Measurements from ENCODE around the gene PIK3CD. TPM values are rescaled to one million over a fixed set of nuclear protein-coding genes. Genes with fewer than 3 reads are reported as not detected.
A peak's percentile ranks its signal among the peaks of the same experiment; 100 is the strongest.

Gene PIK3CD
- total and polyA plus RNA-seq, 2 experiments from 2014 or later = 6.6 to 32.1 TPM

DNA sequence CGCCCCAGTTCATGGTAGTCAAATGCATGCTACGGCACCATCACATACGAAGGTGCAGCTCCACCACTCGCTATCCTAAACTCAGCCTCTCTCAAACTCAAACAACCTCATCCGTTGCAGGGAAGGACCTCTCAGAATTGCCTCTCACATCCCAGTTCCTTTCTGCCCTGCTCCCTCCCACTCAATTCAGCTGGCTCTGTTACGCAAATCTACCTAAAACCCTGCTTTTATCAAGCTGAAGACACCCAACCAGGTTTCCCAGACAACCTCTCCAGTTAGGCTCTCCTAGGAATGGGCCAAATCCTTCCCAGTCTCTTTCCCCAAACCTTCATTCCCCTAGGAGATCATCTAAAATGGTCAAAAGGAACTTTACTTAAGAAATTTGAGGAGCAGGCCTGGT lies 109.3 kb downstream of the PIK3CD start:
- Histone ChIP-seq H3K4me2 (peak overlapping the region; percentile 58; the same call in 1 of the 2 replicates), H3K9me2 (ENCODE audit: insufficient read depth) (peaks cover 5% of the 10 kb centered on the region; the same call in 1 of the 2 replicates), H3K79me2 (replicated peaks; ENCODE audit: insufficient read depth) (peaks cover 65% of the 10 kb centered on the region), H3K27me3 (ENCODE audit: insufficient read depth) (no peaks in the 10 kb centered on the region), H3F3A (replicated peaks; ENCODE audit: low read depth) (peaks cover 16% of the 10 kb centered on the region; the same call in 1 of the 2 replicates), H2AFZ (no peak overlapping the region), H3K4me1 (ENCODE audit: insufficient read depth) (peaks cover 51% of the 10 kb centered on the region), H3K4me3 (peak overlapping the region; percentile 25; the same call in 1 of the 2 replicates), H3K36me3 (ENCODE audit: insufficient read depth) (no peaks in the 10 kb centered on the region), H3K27ac (ENCODE audit: low read depth) (peak overlapping the region; percentile 93), H4K20me1 (replicated peaks; ENCODE audit: insufficient read depth) (peaks cover 19% of the 10 kb centered on the region; the same call in 1 of the 2 replicates)
- peak overlapping the region; percentile 42; the same call in 2 of the 3 replicates for H3K4me3 Mint-ChIP-seq
- H3K36me3 Mint-ChIP-seq (ENCODE audit: low read depth) = peaks cover 34% of the 10 kb centered on the region
- H3K27me3 Mint-ChIP-seq (ENCODE audit: insufficient read depth, low read depth, poor library complexity) = peaks cover 4% of the 10 kb centered on the region
- H3K9me3 Mint-ChIP-seq = peaks cover 5% of the 10 kb centered on the region; the same call in 2 of the 3 replicates
- peak overlapping the region; percentile 64 for H3K27ac Mint-ChIP-seq
- ATAC-seq (peak; percentile 85), DNase-seq (ENCODE audit: low spot score) (peak; percentile 77)
- no peak for TF ChIP-seq ZNF114 (CRISPR knock-in tag; IDR thresholded peaks at IDR 0.05)
- TF ChIP-seq, protein P1, sequence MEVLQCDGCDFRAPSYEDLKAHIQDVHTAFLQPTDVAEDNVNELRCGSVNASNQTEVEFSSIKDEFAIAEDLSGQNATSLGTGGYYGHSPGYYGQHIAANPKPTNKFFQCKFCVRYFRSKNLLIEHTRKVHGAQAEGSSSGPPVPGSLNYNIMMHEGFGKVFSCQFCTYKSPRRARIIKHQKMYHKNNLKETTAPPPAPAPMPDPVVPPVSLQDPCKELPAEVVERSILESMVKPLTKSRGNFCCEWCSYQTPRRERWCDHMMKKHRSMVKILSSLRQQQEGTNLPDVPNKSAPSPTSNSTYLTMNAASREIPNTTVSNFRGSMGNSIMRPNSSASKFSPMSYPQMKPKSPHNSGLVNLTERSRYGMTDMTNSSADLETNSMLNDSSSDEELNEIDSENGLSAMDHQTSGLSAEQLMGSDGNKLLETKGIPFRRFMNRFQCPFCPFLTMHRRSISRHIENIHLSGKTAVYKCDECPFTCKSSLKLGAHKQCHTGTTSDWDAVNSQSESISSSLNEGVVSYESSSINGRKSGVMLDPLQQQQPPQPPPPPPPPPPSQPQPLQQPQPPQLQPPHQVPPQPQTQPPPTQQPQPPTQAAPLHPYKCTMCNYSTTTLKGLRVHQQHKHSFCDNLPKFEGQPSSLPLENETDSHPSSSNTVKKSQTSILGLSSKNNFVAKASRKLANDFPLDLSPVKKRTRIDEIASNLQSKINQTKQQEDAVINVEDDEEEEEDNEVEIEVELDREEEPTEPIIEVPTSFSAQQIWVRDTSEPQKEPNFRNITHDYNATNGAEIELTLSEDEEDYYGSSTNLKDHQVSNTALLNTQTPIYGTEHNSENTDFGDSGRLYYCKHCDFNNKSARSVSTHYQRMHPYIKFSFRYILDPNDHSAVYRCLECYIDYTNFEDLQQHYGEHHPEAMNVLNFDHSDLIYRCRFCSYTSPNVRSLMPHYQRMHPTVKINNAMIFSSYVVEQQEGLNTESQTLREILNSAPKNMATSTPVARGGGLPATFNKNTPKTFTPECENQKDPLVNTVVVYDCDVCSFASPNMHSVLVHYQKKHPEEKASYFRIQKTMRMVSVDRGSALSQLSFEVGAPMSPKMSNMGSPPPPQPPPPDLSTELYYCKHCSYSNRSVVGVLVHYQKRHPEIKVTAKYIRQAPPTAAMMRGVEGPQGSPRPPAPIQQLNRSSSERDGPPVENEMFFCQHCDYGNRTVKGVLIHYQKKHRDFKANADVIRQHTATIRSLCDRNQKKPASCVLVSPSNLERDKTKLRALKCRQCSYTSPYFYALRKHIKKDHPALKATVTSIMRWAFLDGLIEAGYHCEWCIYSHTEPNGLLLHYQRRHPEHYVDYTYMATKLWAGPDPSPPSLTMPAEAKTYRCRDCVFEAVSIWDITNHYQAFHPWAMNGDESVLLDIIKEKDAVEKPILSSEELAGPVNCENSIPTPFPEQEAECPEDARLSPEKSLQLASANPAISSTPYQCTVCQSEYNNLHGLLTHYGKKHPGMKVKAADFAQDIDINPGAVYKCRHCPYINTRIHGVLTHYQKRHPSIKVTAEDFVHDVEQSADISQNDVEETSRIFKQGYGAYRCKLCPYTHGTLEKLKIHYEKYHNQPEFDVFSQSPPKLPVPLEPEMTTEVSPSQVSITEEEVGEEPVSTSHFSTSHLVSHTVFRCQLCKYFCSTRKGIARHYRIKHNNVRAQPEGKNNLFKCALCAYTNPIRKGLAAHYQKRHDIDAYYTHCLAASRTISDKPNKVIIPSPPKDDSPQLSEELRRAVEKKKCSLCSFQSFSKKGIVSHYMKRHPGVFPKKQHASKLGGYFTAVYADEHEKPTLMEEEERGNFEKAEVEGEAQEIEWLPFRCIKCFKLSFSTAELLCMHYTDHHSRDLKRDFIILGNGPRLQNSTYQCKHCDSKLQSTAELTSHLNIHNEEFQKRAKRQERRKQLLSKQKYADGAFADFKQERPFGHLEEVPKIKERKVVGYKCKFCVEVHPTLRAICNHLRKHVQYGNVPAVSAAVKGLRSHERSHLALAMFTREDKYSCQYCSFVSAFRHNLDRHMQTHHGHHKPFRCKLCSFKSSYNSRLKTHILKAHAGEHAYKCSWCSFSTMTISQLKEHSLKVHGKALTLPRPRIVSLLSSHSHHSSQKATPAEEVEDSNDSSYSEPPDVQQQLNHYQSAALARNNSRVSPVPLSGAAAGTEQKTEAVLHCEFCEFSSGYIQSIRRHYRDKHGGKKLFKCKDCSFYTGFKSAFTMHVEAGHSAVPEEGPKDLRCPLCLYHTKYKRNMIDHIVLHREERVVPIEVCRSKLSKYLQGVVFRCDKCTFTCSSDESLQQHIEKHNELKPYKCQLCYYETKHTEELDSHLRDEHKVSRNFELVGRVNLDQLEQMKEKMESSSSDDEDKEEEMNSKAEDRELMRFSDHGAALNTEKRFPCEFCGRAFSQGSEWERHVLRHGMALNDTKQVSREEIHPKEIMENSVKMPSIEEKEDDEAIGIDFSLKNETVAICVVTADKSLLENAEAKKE (CRISPR knock-in tag; IDR thresholded peaks at IDR 0.05) = peak; percentile 86
- peaks cover 51% of the 10 kb centered on the region for H3K4me1 Mint-ChIP-seq

DNA sequence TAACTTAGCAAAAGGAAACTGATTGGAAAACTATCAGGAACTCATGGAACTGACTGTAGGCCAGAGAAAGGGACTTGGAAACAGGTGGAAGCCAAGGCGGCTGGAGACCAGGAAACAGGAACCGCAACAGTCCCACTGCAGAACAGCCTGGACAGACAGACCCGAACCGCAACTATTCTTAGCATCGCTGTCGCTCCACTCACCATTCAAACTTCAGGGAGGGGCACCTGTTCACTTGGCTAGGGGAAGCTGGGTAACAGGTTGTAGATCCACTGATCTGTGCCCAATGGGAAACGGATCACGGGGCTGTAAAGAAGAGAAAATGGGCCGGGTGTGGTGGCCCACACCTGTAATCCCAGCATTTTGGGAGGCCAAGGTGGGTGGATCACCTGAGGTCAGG lies 110.3 kb downstream of the PIK3CD start:
- Mint-ChIP-seq H3K27ac (peak overlapping the region; percentile 64), H3K27me3 (ENCODE audit: insufficient read depth, low read depth, poor library complexity) (peaks cover 5% of the 10 kb centered on the region), H3K36me3 (ENCODE audit: low read depth) (peaks cover 34% of the 10 kb centered on the region), H3K9me3 (peaks cover 5% of the 10 kb centered on the region; the same call in 2 of the 3 replicates), H3K4me3 (no peak overlapping the region), H3K4me1 (peaks cover 53% of the 10 kb centered on the region)
- peaks cover 66% of the 10 kb centered on the region for H3K79me2 ChIP-seq (replicated peaks; ENCODE audit: insufficient read depth)
- no peaks in the 10 kb centered on the region for H3K36me3 ChIP-seq (ENCODE audit: insufficient read depth)
- ATAC-seq (no peak), DNase-seq (ENCODE audit: low spot score) (no peak)
- peak overlapping the region; percentile 5; the same call in 1 of the 2 replicates for H3K4me3 ChIP-seq
- peaks cover 46% of the 10 kb centered on the region for H3K4me1 ChIP-seq (ENCODE audit: insufficient read depth)
- H3F3A ChIP-seq (replicated peaks; ENCODE audit: low read depth) = peaks cover 16% of the 10 kb centered on the region; the same call in 1 of the 2 replicates
- H2AFZ ChIP-seq = no peak overlapping the region
- H3K27ac ChIP-seq (ENCODE audit: low read depth) = 0 out of 2 replicates have a peak overlapping the region, but pooled peaks have one; percentile 15
- peaks cover 16% of the 10 kb centered on the region; the same call in 1 of the 2 replicates for H4K20me1 ChIP-seq (replicated peaks; ENCODE audit: insufficient read depth)
- H3K27me3 ChIP-seq (ENCODE audit: insufficient read depth) = no peaks in the 10 kb centered on the region
- H3K9me2 ChIP-seq (ENCODE audit: insufficient read depth) = peaks cover 5% of the 10 kb centered on the region; the same call in 1 of the 2 replicates
- H3K4me2 ChIP-seq = peak overlapping the region; percentile 58; the same call in 1 of the 2 replicates
- TF ChIP-seq POLR2AphosphoS5 (IDR thresholded peaks at IDR 0.05; ENCODE audit: low read depth) (no peak), CREB1 (CRISPR knock-in tag; IDR thresholded peaks at IDR 0.05; ENCODE audit: low read depth) (no peak), EZH2phosphoT487 (IDR thresholded peaks at IDR 0.05; ENCODE audit: unreplicated experiment) (no peak)
- TF ChIP-seq, protein P2, sequence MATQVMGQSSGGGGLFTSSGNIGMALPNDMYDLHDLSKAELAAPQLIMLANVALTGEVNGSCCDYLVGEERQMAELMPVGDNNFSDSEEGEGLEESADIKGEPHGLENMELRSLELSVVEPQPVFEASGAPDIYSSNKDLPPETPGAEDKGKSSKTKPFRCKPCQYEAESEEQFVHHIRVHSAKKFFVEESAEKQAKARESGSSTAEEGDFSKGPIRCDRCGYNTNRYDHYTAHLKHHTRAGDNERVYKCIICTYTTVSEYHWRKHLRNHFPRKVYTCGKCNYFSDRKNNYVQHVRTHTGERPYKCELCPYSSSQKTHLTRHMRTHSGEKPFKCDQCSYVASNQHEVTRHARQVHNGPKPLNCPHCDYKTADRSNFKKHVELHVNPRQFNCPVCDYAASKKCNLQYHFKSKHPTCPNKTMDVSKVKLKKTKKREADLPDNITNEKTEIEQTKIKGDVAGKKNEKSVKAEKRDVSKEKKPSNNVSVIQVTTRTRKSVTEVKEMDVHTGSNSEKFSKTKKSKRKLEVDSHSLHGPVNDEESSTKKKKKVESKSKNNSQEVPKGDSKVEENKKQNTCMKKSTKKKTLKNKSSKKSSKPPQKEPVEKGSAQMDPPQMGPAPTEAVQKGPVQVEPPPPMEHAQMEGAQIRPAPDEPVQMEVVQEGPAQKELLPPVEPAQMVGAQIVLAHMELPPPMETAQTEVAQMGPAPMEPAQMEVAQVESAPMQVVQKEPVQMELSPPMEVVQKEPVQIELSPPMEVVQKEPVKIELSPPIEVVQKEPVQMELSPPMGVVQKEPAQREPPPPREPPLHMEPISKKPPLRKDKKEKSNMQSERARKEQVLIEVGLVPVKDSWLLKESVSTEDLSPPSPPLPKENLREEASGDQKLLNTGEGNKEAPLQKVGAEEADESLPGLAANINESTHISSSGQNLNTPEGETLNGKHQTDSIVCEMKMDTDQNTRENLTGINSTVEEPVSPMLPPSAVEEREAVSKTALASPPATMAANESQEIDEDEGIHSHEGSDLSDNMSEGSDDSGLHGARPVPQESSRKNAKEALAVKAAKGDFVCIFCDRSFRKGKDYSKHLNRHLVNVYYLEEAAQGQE (IDR thresholded peaks at IDR 0.05; ENCODE audit: unreplicated experiment) = no peak
